Lung (tissue), 12 donors: ENCODE data around the gene LTB4R2. TPM values are rescaled to one million over a fixed set of nuclear protein-coding genes. Genes with fewer than 3 reads are reported as not detected.
"Not testable (repeated sequence)": the region's sequence is repeated elsewhere in the genome, so short reads cannot be mapped to it uniquely, and the experiment has no call there.

ENCODE experiments used
- ATAC-seq: fragments of 200-7000 bp; cut with Tn5 transposase; one replicate; pipeline ENCODE4 v1.9.1; 2020; ENCODE audit warnings: moderate number of reproducible peaks; ENCODE audit not compliant: insufficient read depth, low FRiP score
- DNase-seq, 3 donors: peaks; one replicate each; pipeline ENCODE4 v3.0.0-alpha.2; 2013 to 2017
- H3K27ac ChIP-seq, 2 donors: one replicate each; pipeline ENCODE4 v1.5.1; 2013; ENCODE audit warnings: mild to moderate bottlenecking in 2 of 2, moderate library complexity in 2 of 2, control low read depth in 1 of 2, inconsistent platforms in 1 of 2, low read depth in 1 of 2, low read length in 1 of 2
- H3K27me3 ChIP-seq, 3 donors: one replicate each; pipeline ENCODE4 v1.5.1; 2013; ENCODE audit warnings: low read length in 2 of 3; ENCODE audit not compliant: control insufficient read depth in 3 of 3, insufficient read depth in 3 of 3
- H3K36me3 ChIP-seq, 4 donors: one replicate each; pipeline ENCODE4 v1.5.1; 2013; ENCODE audit warnings: low read length in 4 of 4, mild to moderate bottlenecking in 1 of 4, moderate library complexity in 1 of 4; ENCODE audit not compliant: control insufficient read depth in 4 of 4, insufficient read depth in 4 of 4
- H3K4me1 ChIP-seq, 5 donors: one replicate each; pipeline ENCODE4 v1.5.1; 2013; ENCODE audit warnings: low read length in 5 of 5, mild to moderate bottlenecking in 2 of 5, moderate library complexity in 1 of 5; ENCODE audit not compliant: control insufficient read depth in 5 of 5, insufficient read depth in 5 of 5
- H3K4me3 ChIP-seq: one replicate; pipeline ENCODE4 v1.5.1; 2013; ENCODE audit warnings: mild to moderate bottlenecking, control low read depth, moderate library complexity
- H3K9ac ChIP-seq, 2 donors: one replicate each; pipeline ENCODE4 v1.5.1; 2013; ENCODE audit warnings: low read length in 2 of 2, control low read depth in 1 of 2; ENCODE audit not compliant: insufficient read depth in 1 of 2
- H3K9me3 ChIP-seq, 4 donors: one replicate each; pipeline ENCODE4 v1.5.1; 2013; ENCODE audit warnings: low read length in 3 of 4, mild to moderate bottlenecking in 1 of 4, moderate library complexity in 1 of 4; ENCODE audit not compliant: control insufficient read depth in 4 of 4, insufficient read depth in 3 of 4
- CTCF ChIP-seq: IDR thresholded peaks from 2 replicates; pipeline ENCODE4 v1.5.1; 2012; ENCODE audit warnings: mild to moderate bottlenecking; ENCODE audit errors: control extremely low read depth, extremely low read depth
- WGBS, 2 donors: extraction: QIAGEN DNeasy Blood & Tissue Kit; methylation state at CpG; one replicate each; pipeline ENCODE4 v1.1.7; 2013; 5-methylcytosine and 5-hydroxymethylcytosine counted together
- polyA plus RNA-seq, 2 donors: library from polyadenylated mRNA; stranded (reverse); fragments of 200-250 nt; gene quantifications; one replicate each; pipeline ENCODE4 v1.2.1, GENCODE V29; 2013
- total RNA-seq, 2 donors: library from RNA; depleted of rRNA in 1 of 2; stranded (reverse); fragments of >200 nt in 1 of 2; gene quantifications; one replicate each; pipeline ENCODE4 v1.2.1, GENCODE V29; 2014 to 2021
- donor health status: control.
- donor health status: control.
- donor health status: Bipolar disorder and iron deficiency.
- donor health status: healthy.
- donor health status: DM: yes; HTN: yes; CAD: no.

LTB4R2 gene
- total and polyA plus RNA-seq, 4 donors, result 1.8 to 14.0 (median 5.7) TPM

DNA sequence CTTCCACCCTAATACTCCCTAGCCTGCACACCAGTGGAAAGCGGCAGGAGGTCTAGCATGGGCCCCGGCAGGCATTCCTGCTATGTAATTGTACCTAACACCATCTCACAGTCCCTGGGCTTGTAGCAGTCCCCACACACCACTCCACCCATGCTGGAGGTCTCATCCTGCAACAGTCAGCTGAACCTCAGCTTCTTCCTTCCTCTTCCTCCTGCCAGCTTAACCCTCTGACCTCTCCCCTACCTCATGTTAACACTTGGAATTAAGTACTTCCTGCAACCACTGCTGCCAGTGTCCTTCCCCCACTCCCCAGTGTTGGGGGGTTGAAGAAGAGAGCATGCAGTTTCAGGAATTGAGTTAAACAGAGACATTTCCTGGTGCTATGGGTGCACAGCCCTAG lies 17.4 kb downstream of the LTB4R2 start:
- 72 to 76% methylated on average over 2 of the region's 2 CpGs for WGBS, 2 donors
- Histone ChIP-seq H3K4me1 (peaks cover 0 to 14% (median 0%) of the 10 kb centered on the region in 5 donors), H3K27me3 (peaks cover 0 to 5% (median 4%) of the 10 kb centered on the region in 3 donors), H3K36me3 (peaks cover 0 to 5% (median 0%) of the 10 kb centered on the region in 4 donors), H3K9ac (no peak overlapping the region), H3K4me3 (no peak overlapping the region), H3K27ac (peak overlapping the region in 1 of 2 donors; percentile 5), H3K9me3 (no peaks in the 10 kb centered on the region)
- no peak for TF ChIP-seq CTCF
- no peak for DNase-seq
- no peak for ATAC-seq

GRCh38 chr14:24327914-24328313 lies 18.0 kb downstream of the LTB4R2 start:
- not testable (repeated sequence) for H3K9me3 ChIP-seq, H3K27me3 ChIP-seq, H3K27ac ChIP-seq, H3K36me3 ChIP-seq, H3K4me3 ChIP-seq, H3K9ac ChIP-seq, ATAC-seq
- H3K4me1 ChIP-seq, result peaks cover 0 to 14% (median 0%) of the 10 kb centered on the region in 5 donors
- TF ChIP-seq CTCF, result peak; percentile 27
- 4 to 13% methylated on average over 9 of the region's 9 CpGs for WGBS, 2 donors
- peak in 2 of 3 donors; percentile 39 to 42 for DNase-seq

DNA sequence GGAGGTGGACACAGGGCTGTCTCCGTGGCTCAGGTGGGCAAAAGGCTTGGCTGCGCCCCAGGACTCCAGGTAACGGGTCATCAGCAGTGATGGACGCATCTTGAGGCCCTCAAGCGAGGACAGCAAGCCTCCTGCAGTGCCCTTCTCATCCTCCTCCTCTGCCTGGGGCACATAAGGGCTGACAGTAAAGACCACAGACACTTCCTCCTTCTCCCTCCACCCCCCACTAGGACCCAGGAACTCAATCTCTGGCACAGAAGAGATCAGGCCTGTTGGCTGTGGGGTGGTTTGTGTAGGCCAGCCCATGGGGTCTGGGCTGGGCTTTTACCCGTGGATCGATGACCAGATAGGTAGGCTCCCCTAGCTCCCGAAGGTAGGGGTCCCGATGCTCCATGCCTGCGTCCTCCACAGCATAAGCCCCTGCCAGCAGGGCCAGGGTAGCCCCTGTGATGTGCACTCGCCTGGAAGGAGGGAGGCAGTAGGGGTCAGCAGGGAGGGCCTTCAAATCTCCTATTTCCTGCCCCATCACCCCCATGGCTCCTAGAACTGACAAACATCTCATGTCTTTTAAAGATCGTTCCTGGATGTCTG lies 19.2 kb downstream of the LTB4R2 start:
- DNase-seq, result no peak
- H3K27me3 ChIP-seq, result peaks cover 0 to 19% (median 17%) of the 10 kb centered on the region in 3 donors
- no peaks in the 10 kb centered on the region for H3K9me3 ChIP-seq
- no peak overlapping the region for H3K4me3 ChIP-seq
- H3K36me3 ChIP-seq, result peaks cover 0 to 4% (median 0%) of the 10 kb centered on the region in 4 donors
- H3K9ac ChIP-seq, result no peak overlapping the region
- no peak for ATAC-seq
- peak overlapping the region in 1 of 2 donors; percentile 34 for H3K27ac ChIP-seq
- TF ChIP-seq CTCF, result no peak
- peaks cover 0 to 13% (median under 1%) of the 10 kb centered on the region in 5 donors for H3K4me1 ChIP-seq
- WGBS, 2 donors, result 85 to 88% methylated on average over 11 to 12 of the region's 12 CpGs
